ENCODE results near the gene TRIP6. TPM values are rescaled to one million over a fixed set of nuclear protein-coding genes. Genes with fewer than 3 reads are reported as not detected.

The TRIP6 gene
- total RNA-seq, 4 donors from 2014 or later: 60.2 to 89.9 (median 81.2) TPM

DNA sequence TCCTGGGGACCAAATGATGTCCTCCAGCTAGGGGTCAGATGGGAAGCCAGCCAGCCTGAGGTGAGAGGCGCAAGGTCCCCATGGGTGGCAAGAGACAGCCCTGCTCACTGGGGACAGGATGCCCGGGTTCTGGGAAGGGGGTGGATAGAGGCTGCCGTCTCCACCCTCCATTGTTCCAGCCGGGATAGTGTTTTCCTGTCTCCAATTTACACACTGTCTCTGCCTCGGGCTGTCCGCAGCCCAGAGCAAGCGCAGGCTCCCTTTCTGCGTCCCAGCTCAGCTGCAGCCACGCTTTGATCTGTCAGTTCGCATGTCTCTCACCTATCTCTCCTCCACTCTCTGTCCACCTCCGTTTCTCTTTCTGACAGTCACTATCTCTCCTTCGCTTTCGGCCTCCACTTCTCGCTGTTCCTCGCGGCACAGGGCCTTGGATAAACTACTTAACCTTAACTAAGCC is 41.9 kb upstream of the TRIP6 start:
- peaks cover 9 to 41% (median 38%) of the 10 kb centered on the region in 4 donors for H3K36me3 ChIP-seq
- no peaks in the 10 kb centered on the region for H3K27me3 ChIP-seq
- no peaks in the 10 kb centered on the region for H3K9me3 ChIP-seq
- H3K4me1 ChIP-seq: peaks cover 19 to 58% (median 51%) of the 10 kb centered on the region in 4 donors
- peak overlapping the region; percentile 76 to 93 (median 76) for H3K4me3 ChIP-seq
- 25% methylated on average over 16 of the region's 16 CpGs for WGBS
- peak overlapping the region; percentile 85 to 91 (median 88) for H3K27ac ChIP-seq (replicated peaks in 1 of 4)
- intact Hi-C loops (cut with DNase I): no loop called here
- no peak for DNase-seq (ENCODE audit: extremely low spot score)
- TF ChIP-seq EP300 (IDR thresholded peaks at IDR 0.05): no peak
- TF ChIP-seq POLR2A (IDR thresholded peaks at IDR 0.05; ENCODE audit: low read depth): no peak
- TF ChIP-seq POLR2AphosphoS5 (IDR thresholded peaks at IDR 0.05): peak; percentile 26 to 31

DNA sequence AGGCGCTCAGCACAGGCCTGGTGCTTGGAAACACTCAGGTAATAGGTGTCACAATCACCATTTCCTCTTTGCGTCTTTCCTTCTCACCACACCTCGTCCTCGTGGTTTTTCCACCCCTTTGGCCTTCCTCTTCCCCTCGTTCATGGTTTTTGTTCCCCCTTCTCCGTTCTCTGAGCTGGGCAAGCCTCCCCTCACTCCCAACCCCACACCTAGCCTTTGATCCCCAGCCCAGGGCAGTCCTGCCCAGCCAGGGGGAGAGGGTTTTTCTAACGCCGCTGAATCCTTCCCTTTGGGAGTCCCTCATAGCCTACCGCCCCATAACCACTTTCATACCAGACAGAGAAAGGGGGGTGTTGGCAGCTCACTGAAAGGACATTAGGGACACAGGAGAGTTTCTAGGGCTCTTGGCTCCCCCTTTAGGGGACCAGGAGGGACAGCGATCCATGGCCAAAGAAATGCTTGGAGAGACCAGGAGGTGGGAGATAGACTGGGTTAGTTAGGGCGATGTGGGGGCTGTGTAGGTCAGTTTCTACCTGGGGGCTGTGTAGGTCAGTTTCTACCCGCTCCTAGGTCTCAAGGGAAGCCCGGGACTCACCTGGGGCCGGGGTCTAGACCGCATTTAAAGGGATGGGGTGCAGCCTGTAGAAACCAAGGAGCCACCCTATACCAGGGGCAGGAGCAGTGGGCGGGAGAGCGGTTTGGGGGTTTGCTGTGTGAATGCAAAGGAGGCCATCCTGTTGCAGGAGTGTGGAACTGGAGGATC is 41.3 kb upstream of the TRIP6 start:
- DNase-seq (ENCODE audit: extremely low spot score): no peak
- H3K36me3 ChIP-seq: peaks cover 2 to 34% (median 31%) of the 10 kb centered on the region in 4 donors
- H3K4me3 ChIP-seq: peak overlapping the region; percentile 76 to 93 (median 76)
- peak overlapping the region; percentile 85 to 91 (median 88) for H3K27ac ChIP-seq (replicated peaks in 1 of 4)
- no peaks in the 10 kb centered on the region for H3K9me3 ChIP-seq
- no peak for TF ChIP-seq EP300 (IDR thresholded peaks at IDR 0.05)
- H3K4me1 ChIP-seq: peaks cover 19 to 58% (median 51%) of the 10 kb centered on the region in 4 donors
- WGBS: 22% methylated on average over 17 of the region's 17 CpGs
- no peaks in the 10 kb centered on the region for H3K27me3 ChIP-seq
- intact Hi-C loops (cut with DNase I): no loop called here

DNA sequence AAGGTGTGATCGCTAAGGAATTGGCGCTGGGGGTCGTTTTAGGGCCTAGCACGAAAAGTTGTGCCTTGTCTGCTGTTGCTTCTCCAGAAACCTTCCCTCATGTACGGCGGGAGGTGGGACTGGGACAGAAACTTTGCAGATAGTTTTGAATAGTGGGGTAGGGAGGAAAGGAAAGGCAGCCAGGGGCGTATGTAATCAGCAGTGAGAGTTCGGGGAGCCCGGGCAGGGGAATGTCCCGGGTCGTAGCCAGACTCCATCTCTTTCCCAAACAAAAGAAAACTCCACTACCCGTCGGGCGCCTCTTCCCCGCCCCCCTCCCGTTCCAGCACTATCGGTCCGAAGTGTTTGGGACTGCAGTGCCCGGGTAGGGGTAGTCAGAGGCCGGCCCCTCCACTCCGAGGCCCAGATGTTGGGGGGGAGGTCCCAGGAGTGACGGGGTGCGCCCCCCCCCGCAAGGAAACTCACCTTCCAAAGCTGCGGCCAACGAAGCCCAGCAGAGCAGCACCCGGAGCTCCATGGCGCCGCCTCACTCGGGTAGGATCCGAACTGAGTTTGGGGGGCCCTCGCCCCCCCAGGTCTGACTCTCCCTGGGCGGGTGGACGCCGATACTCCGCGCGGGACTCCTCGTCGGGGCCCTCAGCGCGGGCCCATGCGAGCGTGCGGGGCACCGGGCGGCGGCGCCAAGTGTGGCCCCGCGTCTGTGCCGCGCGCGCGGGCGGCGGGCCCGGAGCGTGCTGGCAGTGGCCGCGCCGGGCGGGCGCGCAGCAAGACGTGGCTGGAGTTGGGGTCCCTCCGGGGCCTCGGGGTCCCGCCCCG is 40.5 kb upstream of the TRIP6 start:
- intact Hi-C loops (cut with DNase I): no loop called here
- TF ChIP-seq EP300 (IDR thresholded peaks at IDR 0.05): no peak
- TF ChIP-seq CTCF (IDR thresholded peaks at IDR 0.05): no peak
- TF ChIP-seq POLR2A (IDR thresholded peaks at IDR 0.05; ENCODE audit: low read depth): no peak
- no peak for TF ChIP-seq POLR2AphosphoS5 (IDR thresholded peaks at IDR 0.05)
- no peak for DNase-seq (ENCODE audit: extremely low spot score)
- Histone ChIP-seq H3K4me1 (peaks cover 19 to 58% (median 51%) of the 10 kb centered on the region in 4 donors), H3K9me3 (no peaks in the 10 kb centered on the region), H3K4me3 (peak overlapping the region; percentile 76 to 93 (median 76)), H3K36me3 (peaks cover 2 to 26% (median 23%) of the 10 kb centered on the region in 4 donors), H3K27me3 (no peaks in the 10 kb centered on the region), H3K27ac (replicated peaks in 1 of 4) (peak overlapping the region; percentile 85 to 91 (median 88))
- WGBS: 2% methylated on average over 20 of the region's 71 CpGs

DNA sequence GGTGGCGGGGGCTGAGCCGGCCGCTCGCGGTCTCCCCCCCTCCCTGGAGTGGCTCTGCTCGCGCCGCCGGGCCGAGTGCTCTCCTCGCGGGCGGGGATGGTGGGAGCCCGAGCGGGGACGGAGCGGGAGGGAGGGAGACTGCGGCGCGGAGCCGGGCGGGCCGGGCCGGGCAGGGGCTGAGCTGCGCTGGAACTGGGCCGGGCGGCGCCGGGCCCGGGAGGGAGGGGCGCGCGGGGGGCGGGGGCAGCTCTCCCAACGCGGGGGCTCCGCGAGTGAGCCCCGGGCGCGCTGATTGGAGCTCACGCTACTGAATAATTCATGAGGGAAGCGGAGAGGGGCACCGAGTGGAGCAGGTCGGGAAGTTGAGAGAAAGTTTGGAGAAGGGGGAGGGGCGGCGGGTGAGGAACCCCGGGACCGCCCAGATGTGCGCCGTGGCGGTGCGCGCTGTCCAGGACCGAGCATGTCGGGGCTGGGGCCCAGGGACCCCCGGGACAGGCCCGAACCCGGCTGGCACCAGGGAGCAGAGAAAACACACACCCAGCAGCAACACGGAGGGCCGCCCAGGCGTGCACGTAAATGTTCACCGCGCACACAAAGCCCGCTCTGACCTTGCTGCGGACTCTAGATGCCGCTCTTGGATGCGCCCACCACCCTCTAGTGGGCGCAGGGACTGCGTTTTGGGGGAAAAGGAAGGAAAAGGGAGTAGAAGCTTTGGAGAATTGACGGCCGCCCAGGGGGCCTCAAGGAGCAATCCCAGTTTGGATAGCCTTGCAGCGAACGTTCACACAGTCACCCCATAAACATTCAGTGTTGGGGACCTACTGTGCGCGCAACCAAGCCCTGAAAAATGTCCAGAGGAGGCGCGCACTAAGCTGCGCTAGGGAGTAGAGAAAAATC is 39.6 kb upstream of the TRIP6 start, which contains the start of gene EPHB4:
TSS of gene EPHB4 (minus strand) at position 194 of the 897 bp plus-strand sequence. CDS start 493 bp downstream, outside the sequence.
- Histone ChIP-seq H3K27ac (replicated peaks in 1 of 4) (peak within 1 kb of the TSS; percentile 85 to 91 (median 88)), H3K4me3 (peak within 1 kb of the TSS; percentile 76 to 93 (median 76)), H3K4me1 (peaks cover 19 to 58% (median 51%) of the 10 kb centered on the region in 4 donors), H3K36me3 (peaks cover 2 to 17% (median 15%) of the 10 kb centered on the region in 4 donors), H3K27me3 (no peaks in the 10 kb centered on the region), H3K9me3 (no peaks in the 10 kb centered on the region)
- intact Hi-C loops (cut with DNase I): no loop called here
- TF ChIP-seq CTCF (IDR thresholded peaks at IDR 0.05) (peak in 2 of 3 experiments; percentile 7 to 17), EP300 (IDR thresholded peaks at IDR 0.05) (no peak), POLR2A (IDR thresholded peaks at IDR 0.05; ENCODE audit: low read depth) (no peak), POLR2AphosphoS5 (IDR thresholded peaks at IDR 0.05) (peak in 1 of 2 donors; percentile 52)
- WGBS: under 1% methylated on average over 45 of the region's 80 CpGs
- no peak for DNase-seq (ENCODE audit: extremely low spot score)

DNA sequence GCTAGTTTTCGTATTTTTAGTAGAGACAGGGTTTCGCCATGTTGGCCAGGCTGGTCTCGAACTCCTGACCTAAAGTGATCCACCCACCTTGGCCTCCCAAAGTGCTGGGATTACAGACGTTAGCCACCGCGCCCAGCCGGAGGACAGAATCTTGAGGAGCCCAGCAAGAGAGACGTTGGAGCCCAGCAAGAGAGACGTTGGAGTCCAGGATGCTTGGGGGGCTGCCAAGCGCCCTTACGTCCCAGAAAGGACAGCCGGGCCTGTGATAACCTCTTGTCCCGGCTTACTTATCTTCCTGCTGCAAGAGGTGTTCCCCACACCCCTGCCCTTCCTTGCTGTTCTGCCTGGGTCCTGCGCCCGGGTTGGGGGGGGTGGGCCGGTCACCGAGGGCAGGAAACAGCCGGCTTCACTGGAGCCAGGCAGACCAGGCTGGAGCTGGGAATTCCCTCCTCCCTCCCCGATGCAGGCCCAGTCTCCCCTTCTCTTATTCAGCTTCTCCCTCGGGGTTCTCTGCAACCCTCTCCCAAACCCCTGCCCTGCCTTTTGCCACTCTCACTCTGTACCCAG is 38.0 kb upstream of the TRIP6 start:
- H3K4me1 ChIP-seq: peaks cover 13 to 42% (median 41%) of the 10 kb centered on the region in 4 donors
- peak in 1 of 2 donors; percentile 37 for TF ChIP-seq POLR2AphosphoS5 (IDR thresholded peaks at IDR 0.05)
- no peak for TF ChIP-seq POLR2A (IDR thresholded peaks at IDR 0.05; ENCODE audit: low read depth)
- H3K4me3 ChIP-seq: peak overlapping the region in 1 of 4 donors; percentile 77
- intact Hi-C loops (cut with DNase I): no loop called here
- 44% methylated on average over 7 of the region's 20 CpGs for WGBS
- DNase-seq (ENCODE audit: extremely low spot score): no peak
- H3K9me3 ChIP-seq: no peaks in the 10 kb centered on the region
- H3K27ac ChIP-seq (replicated peaks in 1 of 4): peak overlapping the region; percentile 85 to 91 (median 88)
- H3K36me3 ChIP-seq: peaks cover 0 to under 1% (median 0%) of the 10 kb centered on the region in 4 donors
- no peaks in the 10 kb centered on the region for H3K27me3 ChIP-seq

Data from esophagus muscularis mucosa (tissue), 4 donors.